HCT116 (cell line): Measurements from ENCODE around the gene SCN2B. TPM values are rescaled to one million over a fixed set of nuclear protein-coding genes. Genes with fewer than 3 reads are reported as not detected.

ENCODE experiments used
- ATAC-seq: fragments of 200-7000 bp; cut with Tn5 transposase; 2 replicates; pipeline ENCODE4 v1.9.1; 2020; ENCODE audit warnings: mild to moderate bottlenecking, moderate library complexity
- BruUV-seq: library from RNA; stranded (reverse); fragments of 400-500 nt; replicated peaks from 2 replicates; lab custom pipeline; 2021; lab: Mats Ljungman, UMichigan
- CTCF ChIA-PET: fragments of 300-600 bp; sonication (Branson Sonifier 250); formaldehyde crosslinking; loops from one replicate; lab custom pipeline; 2021; ENCODE audit warnings: antibody characterized with exemption; lab: Charles Lee
- POLR2A ChIA-PET: fragments of 300-600, 350-600 bp; sonication (Branson Sonifier 250); formaldehyde crosslinking; loops from one replicate; lab custom pipeline; 2021; ENCODE audit warnings: antibody characterized with exemption; lab: Charles Lee
- RAD21 ChIA-PET, 2 experiments: fragments of 300-600 bp; sonication (Branson Sonifier 250); formaldehyde crosslinking; loops; one replicate each; lab custom pipeline; 2023; ENCODE audit warnings: low total read pairs in 2 of 2; ENCODE audit not compliant: uncharacterized antibody in 2 of 2, unreplicated experiment in 2 of 2, low non-redundant PET in 1 of 2; lab: Charles Lee
- DNase-seq: peaks from one replicate; pipeline ENCODE4 v3.0.0-alpha.2; 2010; ENCODE audit warnings: low read depth, low spot score
- H2AFZ ChIP-seq: fragments of 200-600 bp; shearing (Covaris generic), sonication (generic); 2 replicates; pipeline ENCODE4 v1.6.1; 2017; ENCODE audit warnings: low read depth, mixed run types, mixed read lengths, antibody characterized with exemption, low read length; ENCODE audit not compliant: poor library complexity, severe bottlenecking
- H3K27ac ChIP-seq: 2 replicates; pipeline ENCODE4 v1.5.1; 2012; ENCODE audit warnings: low read depth, low read length
- H3K27me3 ChIP-seq: fragments of 200-600 bp; sonication (generic); 2 replicates; pipeline ENCODE4 v1.6.1; 2016; ENCODE audit warnings: mixed run types, low read length, mixed read lengths; ENCODE audit not compliant: insufficient read depth
- H3K36me3 ChIP-seq, 2 experiments: fragments of 200-500 bp in 1 of 2; fragments of 200-600 bp in 1 of 2; sonication (Bioruptor generic) in 1 of 2; sonication (generic) in 1 of 2; 2 replicates each; pipeline versions ENCODE4 v1.5.1 to v1.6.1; 2014 to 2016; ENCODE audit warnings: low read length in 2 of 2, inconsistent platforms in 1 of 2, mixed read lengths in 1 of 2, mixed run types in 1 of 2; ENCODE audit not compliant: insufficient read depth in 2 of 2, control insufficient read depth in 1 of 2
- H3K4me1 ChIP-seq, 2 experiments: fragments of 200-600 bp in 1 of 2; sonication (generic) in 1 of 2; 2 replicates each; pipeline versions ENCODE4 v1.5.1 to v1.6.1; 2012 to 2017; ENCODE audit warnings: low read length in 2 of 2, inconsistent platforms in 1 of 2, mild to moderate bottlenecking in 1 of 2, mixed read lengths in 1 of 2, mixed run types in 1 of 2, moderate library complexity in 1 of 2; ENCODE audit not compliant: insufficient read depth in 2 of 2, control insufficient read depth in 1 of 2
- H3K4me2 ChIP-seq: fragments of 200-600 bp; sonication (generic); 2 replicates; pipeline ENCODE4 v1.6.1; 2017; ENCODE audit warnings: mixed run types, low read length, mixed read lengths
- H3K4me3 ChIP-seq, 2 experiments: fragments of 200-600 bp in 1 of 2; sonication (generic) in 1 of 2; replicated peaks in 1 of 2; 2 replicates each; pipeline ENCODE4 v1.5.1; 2011 to 2016; ENCODE audit warnings: low read length in 2 of 2, control low read depth in 1 of 2, low read depth in 1 of 2, mild to moderate bottlenecking in 1 of 2, mixed read lengths in 1 of 2, mixed run types in 1 of 2
- H3K79me2 ChIP-seq: fragments of 200-600 bp; sonication (generic); 2 replicates; pipeline ENCODE4 v1.6.1; 2017; ENCODE audit warnings: mild to moderate bottlenecking, mixed run types, low read length, moderate library complexity, mixed read lengths; ENCODE audit not compliant: insufficient read depth
- H3K9ac ChIP-seq: fragments of 200-600 bp; sonication (generic); 2 replicates; pipeline ENCODE4 v1.6.1; 2016; ENCODE audit warnings: low read length, mixed read lengths
- H3K9me2 ChIP-seq: fragments of 200-600 bp; sonication (generic), shearing (Covaris generic); 2 replicates; pipeline ENCODE4 v1.6.1; 2017; ENCODE audit warnings: mixed run types, mild to moderate bottlenecking, moderate library complexity; ENCODE audit not compliant: insufficient read depth
- H3K9me3 ChIP-seq, 2 experiments: fragments of 200-500 bp in 1 of 2; fragments of 200-600 bp in 1 of 2; sonication (Bioruptor generic) in 1 of 2; sonication (generic) in 1 of 2; 2 replicates each; pipeline ENCODE4 v1.6.1; 2014 to 2017; ENCODE audit warnings: low read length in 2 of 2, mixed read lengths in 2 of 2, inconsistent platforms in 1 of 2, low read depth in 1 of 2, mild to moderate bottlenecking in 1 of 2, mixed run types in 1 of 2, moderate library complexity in 1 of 2; ENCODE audit not compliant: control insufficient read depth in 1 of 2, insufficient read depth in 1 of 2
- H4K20me1 ChIP-seq: fragments of 200-600 bp; sonication (generic), shearing (Covaris generic); 2 replicates; pipeline ENCODE4 v1.6.1; 2017; ENCODE audit warnings: mixed run types, mild to moderate bottlenecking, moderate library complexity; ENCODE audit not compliant: insufficient read depth
- EGR1 ChIP-seq: IDR thresholded peaks from 2 replicates; pipeline ENCODE4 v1.6.1; 2012; ENCODE audit warnings: low read depth
- EZH2phosphoT487 ChIP-seq: fragments of 200-600 bp; IDR thresholded peaks from 2 replicates; pipeline ENCODE4 v1.6.1; 2018; ENCODE audit warnings: antibody characterized with exemption, borderline replicate concordance
- MAX ChIP-seq: IDR thresholded peaks from 2 replicates; pipeline ENCODE4 v1.6.1; 2012
- POLR2A ChIP-seq: IDR thresholded peaks from 2 replicates; pipeline ENCODE4 v1.7.0; 2011; ENCODE audit warnings: borderline replicate concordance; ENCODE audit not compliant: insufficient read depth, insufficient read length; ENCODE audit errors: extremely low read depth
- POLR2AphosphoS5 ChIP-seq: IDR thresholded peaks from 2 replicates; pipeline ENCODE4 v1.6.1; 2011; ENCODE audit warnings: mild to moderate bottlenecking, low read depth, low read length, moderate library complexity
- RAD21 ChIP-seq: IDR thresholded peaks from 2 replicates; pipeline ENCODE4 v1.6.1; 2012; ENCODE audit warnings: low read depth, mild to moderate bottlenecking
- REST ChIP-seq: IDR thresholded peaks from 2 replicates; pipeline ENCODE4 v1.6.1; 2012; ENCODE audit warnings: low read depth
- SIN3A ChIP-seq: IDR thresholded peaks from 2 replicates; pipeline ENCODE4 v1.6.1; 2012; ENCODE audit warnings: low read depth
- SRF ChIP-seq: IDR thresholded peaks from 2 replicates; pipeline ENCODE4 v1.6.1; 2012; ENCODE audit warnings: low read depth
- ZBTB33 ChIP-seq: IDR thresholded peaks from 2 replicates; pipeline ENCODE4 v1.6.1; 2011; ENCODE audit warnings: mild to moderate bottlenecking, low read length, moderate library complexity; ENCODE audit not compliant: insufficient replicate concordance; ENCODE audit errors: extremely low read depth
- ZFX ChIP-seq: fragments of 450-650 bp; IDR thresholded peaks from 2 replicates; pipeline ENCODE4 v1.6.1; 2017
- intact Hi-C: fragments of 100-400 bp; cut with micrococcal nuclease; formaldehyde crosslinking; loops from 2 replicates; pipeline ENCODE4 v1.10.0; 2022
- total RNA-seq: library from RNA; stranded (reverse); gene quantifications from one replicate; pipeline ENCODE4 v1.2.1, GENCODE V29; 2021; ENCODE audit not compliant: unreplicated experiment

SCN2B gene
- total RNA-seq, 1 experiment from 2014 or later = not detected

- ATAC-seq = no peak
- ChIA-PET POLR2A (no interaction called here), RAD21 (no interaction called here), CTCF (interaction anchor here (0.9 kb wide), 1 partner anchor 12 kb away, joined by 3 read pairs; no protein-coding TSS in a partner anchor)
- no peaks in the 10 kb centered on the region for H3K9me3 ChIP-seq
- H4K20me1 ChIP-seq = no peaks in the 10 kb centered on the region
- H2AFZ ChIP-seq = no peak overlapping the region
- peaks cover 0 to 7% of the 10 kb centered on the region in 2 experiments; a peak in 1 of 4 replicates for H3K4me1 ChIP-seq
- no peaks in the 10 kb centered on the region for H3K27me3 ChIP-seq
- no peaks in the 10 kb centered on the region for H3K79me2 ChIP-seq
- H3K27ac ChIP-seq = no peak overlapping the region
- no peaks in the 10 kb centered on the region for H3K9me2 ChIP-seq
- BruUV-seq = no TSS peak
- H3K9ac ChIP-seq = no peak overlapping the region
- TF ChIP-seq EGR1 = no peak
- no peak for TF ChIP-seq REST
- no peak for TF ChIP-seq SIN3A
- TF ChIP-seq POLR2A = no peak
- TF ChIP-seq EZH2phosphoT487 = no peak
- TF ChIP-seq ZBTB33 = no peak
- TF ChIP-seq RAD21 = no peak
- TF ChIP-seq ZFX = no peak
- TF ChIP-seq POLR2AphosphoS5 = no peak
- no peak for TF ChIP-seq MAX
- TF ChIP-seq SRF = no peak
- H3K4me2 ChIP-seq = no peak overlapping the region
- H3K36me3 ChIP-seq = no peaks in the 10 kb centered on the region
- no peak for DNase-seq
- H3K4me3 ChIP-seq = no peak overlapping the region
- intact Hi-C loops = no loop called here
Measured at GRCh38 chr11:118168316-118168715, 8.1 kb downstream of the SCN2B start.
